Neuronal stem cell (in vitro differentiated cells): Measurements from ENCODE around the gene PDE5A.

Experiments used
- DNase-seq: peaks from one replicate; pipeline ENCODE4 v3.0.0-alpha.2; 2013; ENCODE audit warnings: low spot score
- H2AFZ ChIP-seq: one replicate; pipeline ENCODE4 v1.6.1; 2013; ENCODE audit warnings: mild to moderate bottlenecking, low read length, inconsistent platforms
- H2AK5ac ChIP-seq: 2 replicates; pipeline ENCODE4 v1.6.1; 2013; ENCODE audit warnings: low read depth, mild to moderate bottlenecking, inconsistent platforms, low read length, moderate library complexity, mixed read lengths
- H2BK120ac ChIP-seq: 2 replicates; pipeline ENCODE4 v1.6.1; 2013; ENCODE audit warnings: low read depth, mild to moderate bottlenecking, inconsistent platforms, low read length, moderate library complexity, mixed read lengths
- H2BK12ac ChIP-seq: one replicate; pipeline ENCODE4 v1.6.1; 2013; ENCODE audit warnings: low read length, inconsistent platforms
- H2BK15ac ChIP-seq: 2 replicates; pipeline ENCODE4 v1.6.1; 2013; ENCODE audit warnings: mild to moderate bottlenecking, low read length, inconsistent platforms, mixed read lengths
- H2BK5ac ChIP-seq: one replicate; pipeline ENCODE4 v1.6.1; 2013; ENCODE audit warnings: inconsistent platforms, mild to moderate bottlenecking, low read length, moderate library complexity
- H3K14ac ChIP-seq: one replicate; pipeline ENCODE4 v1.6.1; 2013; ENCODE audit warnings: low read length, inconsistent platforms
- H3K18ac ChIP-seq: 2 replicates; pipeline ENCODE4 v1.6.1; 2013; ENCODE audit warnings: low read length, inconsistent platforms
- H3K23ac ChIP-seq: 2 replicates; pipeline ENCODE4 v1.6.1; 2013; ENCODE audit warnings: low read depth, mild to moderate bottlenecking, mixed read lengths, low read length, inconsistent platforms; ENCODE audit not compliant: poor library complexity
- H3K27ac ChIP-seq: replicated peaks from 3 replicates; pipeline ENCODE4 v1.5.1; 2013; ENCODE audit warnings: low read length, inconsistent platforms
- H3K27me3 ChIP-seq, 3 experiments: 2 replicates each; pipeline ENCODE4 v1.6.1; 2013; ENCODE audit warnings: low read length in 3 of 3, mild to moderate bottlenecking in 2 of 3, inconsistent platforms in 1 of 3, low read depth in 1 of 3, mixed read lengths in 1 of 3, moderate library complexity in 1 of 3; ENCODE audit not compliant: control insufficient read depth in 3 of 3, insufficient read depth in 3 of 3
- H3K36me3 ChIP-seq, 2 donors: replicated peaks in 1 of 2; 2 replicates each; pipeline ENCODE4 v1.6.1; 2013; ENCODE audit warnings: low read length in 2 of 2; ENCODE audit not compliant: control insufficient read depth in 2 of 2, insufficient read depth in 2 of 2
- H3K4ac ChIP-seq: 2 replicates; pipeline ENCODE4 v1.6.1; 2013; ENCODE audit warnings: inconsistent platforms, mild to moderate bottlenecking, low read length, moderate library complexity
- H3K4me1 ChIP-seq, 2 donors: 1 replicate in 1 of 2; 2 replicates in 1 of 2; pipeline ENCODE4 v1.6.1; 2013; ENCODE audit warnings: low read length in 2 of 2, low read depth in 1 of 2; ENCODE audit not compliant: control insufficient read depth in 2 of 2, insufficient read depth in 1 of 2
- H3K4me2 ChIP-seq: one replicate; pipeline ENCODE4 v1.6.1; 2013; ENCODE audit warnings: mild to moderate bottlenecking, low read length, inconsistent platforms; ENCODE audit not compliant: insufficient read depth, poor library complexity, severe bottlenecking
- H3K4me3 ChIP-seq, 2 donors: 2 replicates each; pipeline ENCODE4 v1.5.1; 2013; ENCODE audit warnings: low read length in 2 of 2, mild to moderate bottlenecking in 2 of 2, inconsistent platforms in 1 of 2, moderate library complexity in 1 of 2
- H3K79me1 ChIP-seq: one replicate; pipeline ENCODE4 v1.6.1; 2013; ENCODE audit warnings: low read depth, mild to moderate bottlenecking, inconsistent platforms, low read length, moderate library complexity
- H3K9ac ChIP-seq: one replicate; pipeline ENCODE4 v1.6.1; 2013; ENCODE audit warnings: mild to moderate bottlenecking, low read depth, low read length, inconsistent platforms; ENCODE audit not compliant: poor library complexity
- H3K9me3 ChIP-seq, 2 donors: replicated peaks in 1 of 2; 2 replicates each; pipeline versions ENCODE3 to v1.6.1; 2013; ENCODE audit warnings: low read length in 2 of 2, mild to moderate bottlenecking in 2 of 2, inconsistent platforms in 1 of 2, low read depth in 1 of 2, mixed read lengths in 1 of 2, moderate library complexity in 1 of 2; ENCODE audit not compliant: control insufficient read depth in 2 of 2, insufficient read depth in 1 of 2
- H4K8ac ChIP-seq: one replicate; pipeline ENCODE4 v1.6.1; 2013; ENCODE audit warnings: low read depth, mild to moderate bottlenecking, inconsistent platforms, low read length, moderate library complexity
- H4K91ac ChIP-seq: one replicate; pipeline ENCODE4 v1.6.1; 2013; ENCODE audit warnings: low read length, low read depth, mild to moderate bottlenecking, inconsistent platforms; ENCODE audit not compliant: poor library complexity
- WGBS, 2 donors: extraction: QIAGEN DNeasy Blood & Tissue Kit; methylation state at CpG; one replicate each; pipeline ENCODE4 v1.1.7; 2013; ENCODE audit warnings: missing lambda C conversion rate in 2 of 2, mixed read lengths in 1 of 2; ENCODE audit not compliant: insufficient read length in 2 of 2, insufficient replicate concordance in 1 of 2; ENCODE audit errors: extremely low coverage in 2 of 2; 5-methylcytosine and 5-hydroxymethylcytosine counted together

Gene PDE5A

DNA sequence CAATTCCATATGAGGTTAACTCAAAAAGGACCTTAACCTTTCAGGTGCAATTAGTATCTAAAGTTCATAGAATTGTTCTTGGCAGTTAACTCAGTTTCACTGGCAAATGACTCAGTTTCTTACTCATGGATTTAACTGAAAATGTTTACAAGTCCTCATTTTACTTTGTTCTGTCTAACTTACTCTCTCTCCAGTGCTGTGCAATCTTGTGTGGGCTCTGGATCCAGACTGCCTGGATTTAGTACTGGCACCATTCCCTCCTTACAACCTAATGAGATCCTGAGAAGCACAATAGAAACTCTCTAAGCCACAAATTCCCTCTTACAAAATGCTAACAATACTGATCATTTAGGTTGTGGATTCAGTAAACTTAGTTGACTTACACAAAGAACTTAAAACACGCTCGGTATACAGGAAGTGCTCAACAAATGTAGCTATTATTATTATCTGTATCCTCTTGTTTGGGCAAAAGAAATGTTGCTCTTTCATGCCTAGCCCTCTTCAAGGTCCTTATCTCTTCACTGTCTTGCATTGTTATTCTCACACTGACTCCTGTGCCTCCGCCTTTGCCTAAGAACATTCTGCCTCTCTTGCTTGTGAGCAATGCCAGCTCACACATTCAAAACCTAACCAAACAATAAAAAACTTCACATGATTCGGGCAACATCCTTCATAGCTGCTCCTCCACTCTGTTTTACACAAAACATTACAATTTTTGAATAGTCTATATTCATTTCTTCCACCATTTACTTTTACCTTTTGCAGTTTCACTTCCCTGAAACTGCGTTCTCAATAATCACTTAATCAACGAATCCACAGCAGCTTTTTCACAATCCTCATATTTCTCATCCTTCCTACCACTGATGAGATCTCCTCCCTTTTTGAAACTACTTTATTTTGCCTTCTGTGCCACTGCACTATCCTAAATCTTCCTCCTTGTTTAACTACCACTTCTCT is 91.8 kb downstream of the PDE5A start:
- Histone ChIP-seq H3K9ac (no peak overlapping the region), H2AK5ac (no peak overlapping the region), H3K23ac (no peak overlapping the region), H3K27ac (no peak overlapping the region), H3K79me1 (no peaks in the 10 kb centered on the region), H3K4ac (no peak overlapping the region), H3K27me3 (no peaks in the 10 kb centered on the region), H2AFZ (no peak overlapping the region), H2BK5ac (no peak overlapping the region), H4K8ac (no peak overlapping the region), H3K18ac (no peak overlapping the region), H3K9me3 (peaks cover 7 to 24% of the 10 kb centered on the region in 2 donors), H3K14ac (no peak overlapping the region), H2BK12ac (no peak overlapping the region), H3K4me3 (no peak overlapping the region), H3K4me2 (no peak overlapping the region), H2BK15ac (no peak overlapping the region), H3K4me1 (no peaks in the 10 kb centered on the region), H4K91ac (no peak overlapping the region), H2BK120ac (no peak overlapping the region), H3K36me3 (peaks cover 0 to 45% of the 10 kb centered on the region in 2 donors)
- 100% methylated on average over 2 of the region's 6 CpGs; no CpG with 5 or more reads in 1 of the 2 donors for WGBS, 2 donors
- no peak for DNase-seq

- no peaks in the 10 kb centered on the region for H3K27me3 ChIP-seq
- H3K9me3 ChIP-seq = peaks cover 7 to 24% of the 10 kb centered on the region in 2 donors
- H3K18ac ChIP-seq = no peak overlapping the region
- H3K4ac ChIP-seq = no peak overlapping the region
- H2AK5ac ChIP-seq = no peak overlapping the region
- no peak overlapping the region for H3K9ac ChIP-seq
- peaks cover 0 to 40% of the 10 kb centered on the region in 2 donors for H3K36me3 ChIP-seq
- no peaks in the 10 kb centered on the region for H3K4me1 ChIP-seq
- H3K27ac ChIP-seq = no peak overlapping the region
- H3K23ac ChIP-seq = no peak overlapping the region
- no peak overlapping the region for H3K14ac ChIP-seq
- no peak overlapping the region for H2BK15ac ChIP-seq
- H3K4me3 ChIP-seq = no peak overlapping the region
- no peak overlapping the region for H2AFZ ChIP-seq
- no peaks in the 10 kb centered on the region for H3K79me1 ChIP-seq
- H2BK5ac ChIP-seq = no peak overlapping the region
- H2BK120ac ChIP-seq = no peak overlapping the region
- H4K91ac ChIP-seq = no peak overlapping the region
- no peak for DNase-seq
- H2BK12ac ChIP-seq = no peak overlapping the region
- no peak overlapping the region for H4K8ac ChIP-seq
- no CpG with 5 or more reads among the region's 1 CpG for WGBS, 2 donors
- H3K4me2 ChIP-seq = no peak overlapping the region
Observed at GRCh38 chr4:119532319-119532718, 96.3 kb downstream of the PDE5A start.

GRCh38 chr4:119529788-119530187 is 98.8 kb downstream of the PDE5A start:
- Histone ChIP-seq H3K9me3 (peaks cover 5 to 16% of the 10 kb centered on the region in 2 donors), H3K23ac (no peak overlapping the region), H3K79me1 (no peaks in the 10 kb centered on the region), H2BK15ac (no peak overlapping the region), H3K4me1 (peaks cover 0 to 3% of the 10 kb centered on the region in 2 donors), H3K4ac (no peak overlapping the region), H4K91ac (no peak overlapping the region), H2AK5ac (no peak overlapping the region), H3K27ac (no peak overlapping the region), H3K18ac (no peak overlapping the region), H3K36me3 (peaks cover 0 to 38% of the 10 kb centered on the region in 2 donors), H2BK12ac (no peak overlapping the region), H2BK120ac (no peak overlapping the region), H3K27me3 (no peaks in the 10 kb centered on the region), H2AFZ (no peak overlapping the region), H3K4me2 (no peak overlapping the region), H3K9ac (no peak overlapping the region), H3K4me3 (no peak overlapping the region), H3K14ac (no peak overlapping the region), H2BK5ac (no peak overlapping the region), H4K8ac (no peak overlapping the region)
- no peak for DNase-seq
- WGBS, 2 donors = no CpG with 5 or more reads among the region's 3 CpGs

- Histone ChIP-seq H3K4ac (no peak overlapping the region), H3K36me3 (peaks cover 0 to 28% of the 10 kb centered on the region in 2 donors), H3K18ac (no peak overlapping the region), H2BK120ac (no peak overlapping the region), H3K9ac (no peak overlapping the region), H2BK15ac (no peak overlapping the region), H4K91ac (no peak overlapping the region), H2AFZ (no peak overlapping the region), H3K79me1 (no peaks in the 10 kb centered on the region), H3K4me3 (no peak overlapping the region), H3K27me3 (no peaks in the 10 kb centered on the region), H2AK5ac (no peak overlapping the region), H3K4me2 (no peak overlapping the region), H4K8ac (no peak overlapping the region), H3K14ac (no peak overlapping the region), H3K4me1 (peaks cover 0 to 3% of the 10 kb centered on the region in 2 donors), H3K23ac (no peak overlapping the region), H3K9me3 (no peaks in the 10 kb centered on the region), H2BK12ac (no peak overlapping the region), H2BK5ac (no peak overlapping the region), H3K27ac (no peak overlapping the region)
- no peak for DNase-seq
- WGBS, 2 donors = no CpG with 5 or more reads among the region's 2 CpGs
Observed at GRCh38 chr4:119526786-119527550, 101.6 kb downstream of the PDE5A start.
